ENCODE data around the gene CDH8.

Gene CDH8

GRCh38 chr16:61862221-61863155 lies 173.8 kb downstream of the CDH8 start:
- TF ChIP-seq CTCF (IDR thresholded peaks at IDR 0.05; ENCODE audit: insufficient read depth, low read length) (no peak), SPI1 (IDR thresholded peaks at IDR 0.05; ENCODE audit: borderline replicate concordance, low read depth) (no peak), REST (IDR thresholded peaks at IDR 0.05; ENCODE audit: insufficient replicate concordance, low read depth) (no peak), GABPA (IDR thresholded peaks at IDR 0.05; ENCODE audit: low read depth) (no peak), POLR2AphosphoS5 (IDR thresholded peaks at IDR 0.05; ENCODE audit: low read depth) (no peak)
- no peak overlapping the region for H3K4me3 ChIP-seq (replicated peaks; ENCODE audit: insufficient read depth, low read length)
- H3K27ac ChIP-seq (replicated peaks) = no peak overlapping the region
- DNase-seq (ENCODE audit: low read depth in 1 of 2, low spot score in 1 of 2) = no peak
- no peaks in the 10 kb centered on the region for H3K27me3 ChIP-seq (ENCODE audit: insufficient read depth, poor library complexity, severe bottlenecking)

GRCh38 chr16:61858988-61859387 lies 177.2 kb downstream of the CDH8 start:
- no peak for DNase-seq (ENCODE audit: low read depth in 1 of 2, low spot score in 1 of 2)

More at GRCh38 chr16:61858988-61859387, 177.2 kb downstream of the CDH8 start:
- Histone ChIP-seq H3K27me3 (ENCODE audit: insufficient read depth, poor library complexity, severe bottlenecking) (no peaks in the 10 kb centered on the region), H3K27ac (replicated peaks) (no peak overlapping the region), H3K4me3 (replicated peaks; ENCODE audit: insufficient read depth, low read length) (no peak overlapping the region)
- TF ChIP-seq POLR2AphosphoS5 (IDR thresholded peaks at IDR 0.05; ENCODE audit: low read depth) (no peak), REST (IDR thresholded peaks at IDR 0.05; ENCODE audit: insufficient replicate concordance, low read depth) (no peak), CTCF (IDR thresholded peaks at IDR 0.05; ENCODE audit: insufficient read depth, low read length) (no peak), GABPA (IDR thresholded peaks at IDR 0.05; ENCODE audit: low read depth) (no peak), SPI1 (IDR thresholded peaks at IDR 0.05; ENCODE audit: borderline replicate concordance, low read depth) (no peak)

Measured in HL-60 (cell line).